K562 (cell line): ENCODE data around the gene MARCKS. TPM values are rescaled to one million over a fixed set of nuclear protein-coding genes. Genes with fewer than 3 reads are reported as not detected.

Experiments used
- ATAC-seq: fragments of 200-7000 bp; cut with Tn5 transposase; 3 replicates; pipeline ENCODE4 v1.9.1; 2020; ENCODE audit warnings: moderate library complexity
- BruUV-seq: library from RNA; stranded (reverse); fragments of 400-500 nt; replicated peaks from 2 replicates; lab custom pipeline; 2021; lab: Mats Ljungman, UMichigan
- CTCF ChIA-PET: fragments of 300-600 bp; formaldehyde crosslinking; extraction: SDS; loops from one replicate; lab custom pipeline; 2021; ENCODE audit warnings: low intra/inter-chr PET ratio; lab: Yijun Ruan, JAX
- POLR2A ChIA-PET: fragments of 300-600, 350-650 bp; sonication (Branson Sonifier 250); formaldehyde crosslinking; extraction: SDS; loops from one replicate; lab custom pipeline; 2021; ENCODE audit warnings: antibody characterized with exemption, inconsistent platforms; lab: Yijun Ruan, JAX
- DNase-seq, 4 experiments: peaks; one replicate each; pipeline versions ENCODE4 v3.0.0 to v3.0.0-alpha.2; 2011 to 2018; ENCODE audit warnings: low spot score in 3 of 4, mixed read lengths in 3 of 4; ENCODE audit errors: extremely low read depth in 1 of 4
- FAIRE-seq: peaks from 2 replicates; lab custom pipeline; 2011; peaks lifted over from hg19 to GRCh38; lab: Jason Lieb, UNC
- H2AFZ ChIP-seq: 2 replicates; pipeline ENCODE4 v1.6.0; 2011; ENCODE audit warnings: low read depth, low read length, control low read depth, inconsistent platforms
- H3K27ac ChIP-seq: fragments of 200-600 bp; 3 replicates; pipeline ENCODE4 v1.8.0; 2011; ENCODE audit warnings: low read depth, mild to moderate bottlenecking, control low read depth, inconsistent platforms, low read length, moderate library complexity, mixed read lengths; ENCODE audit errors: extremely low read depth
- H3K27me3 ChIP-seq, 2 experiments: fragments of 300-600 bp in 1 of 2; 2 replicates in 1 of 2; 3 replicates in 1 of 2; pipeline versions ENCODE4 v1.6.0 to v1.8.0; 2011; ENCODE audit warnings: inconsistent platforms in 2 of 2, low read length in 2 of 2, mild to moderate bottlenecking in 1 of 2, mixed read lengths in 1 of 2, moderate library complexity in 1 of 2; ENCODE audit not compliant: control insufficient read depth in 2 of 2, insufficient read depth in 2 of 2
- H3K36me3 ChIP-seq: fragments of 300-600 bp; 3 replicates; pipeline ENCODE4 v1.8.0; 2011; ENCODE audit warnings: mild to moderate bottlenecking, low read length, inconsistent platforms; ENCODE audit not compliant: control insufficient read depth, insufficient read depth
- H3K4me1 ChIP-seq, 2 experiments: fragments of 200-600 bp in 1 of 2; replicated peaks in 1 of 2; 2 replicates in 1 of 2; 3 replicates in 1 of 2; pipeline versions ENCODE4 v1.5.1 to v1.8.0; 2011; ENCODE audit warnings: inconsistent platforms in 2 of 2, low read length in 2 of 2, mild to moderate bottlenecking in 1 of 2, mixed read lengths in 1 of 2, moderate library complexity in 1 of 2; ENCODE audit not compliant: control insufficient read depth in 2 of 2, insufficient read depth in 2 of 2
- H3K4me2 ChIP-seq: 2 replicates; pipeline ENCODE4 v1.6.1; 2011; ENCODE audit warnings: low read length, control low read depth, inconsistent platforms, mixed read lengths; ENCODE audit not compliant: insufficient read depth
- H3K4me3 ChIP-seq: fragments of 200-600 bp; sonication (generic), shearing (Covaris generic); 2 replicates; pipeline ENCODE4 v1.5.1; 2016; ENCODE audit warnings: control low read depth, inconsistent platforms
- H3K79me2 ChIP-seq: fragments of 200-600 bp; 3 replicates; pipeline ENCODE4 v1.8.0; 2011; ENCODE audit warnings: low read length, inconsistent platforms; ENCODE audit not compliant: control insufficient read depth, insufficient read depth
- H3K9ac ChIP-seq, 2 experiments: 2 replicates each; pipeline versions ENCODE4 v1.6.0 to v1.6.1; 2011; ENCODE audit warnings: low read depth in 2 of 2, low read length in 2 of 2, control low read depth in 1 of 2, inconsistent platforms in 1 of 2, mild to moderate bottlenecking in 1 of 2, mixed read lengths in 1 of 2; ENCODE audit not compliant: insufficient read depth in 1 of 2
- H3K9me1 ChIP-seq: one replicate; pipeline ENCODE4 v1.6.0; 2011; ENCODE audit warnings: inconsistent platforms, mild to moderate bottlenecking, low read length, moderate library complexity; ENCODE audit not compliant: control insufficient read depth, insufficient read depth
- H3K9me3 ChIP-seq: replicated peaks from 2 replicates; pipeline ENCODE4 v1.5.1; 2011; ENCODE audit warnings: low read depth, low read length, inconsistent platforms; ENCODE audit not compliant: control insufficient read depth, insufficient read depth
- H4K20me1 ChIP-seq: replicated peaks from 2 replicates; pipeline ENCODE4 v1.6.1; 2011; ENCODE audit warnings: low read length, inconsistent platforms, mixed read lengths; ENCODE audit not compliant: control insufficient read depth, insufficient read depth
- CUX1 ChIP-seq: fragments of 200-800 bp; sonication (Bioruptor generic); IDR thresholded peaks from 2 replicates; pipeline ENCODE4 v1.6.1; 2016; ENCODE audit warnings: missing genetic modification characterization, missing compliant biosample characterization
- CXXC5 ChIP-seq: fragments of 250-450 bp; sonication (Bioruptor Pico); IDR thresholded peaks from 2 replicates; pipeline ENCODE4 v1.8.0; 2022; ENCODE audit warnings: inconsistent platforms, mild to moderate bottlenecking, moderate library complexity
- GATAD2A ChIP-seq: fragments of 450-650 bp; IDR thresholded peaks from 2 replicates; pipeline ENCODE4 v1.6.1; 2017
- GTF2E2 ChIP-seq: fragments of 200-800 bp; sonication (Bioruptor generic); IDR thresholded peaks from 2 replicates; pipeline ENCODE4 v1.6.1; 2016; ENCODE audit warnings: missing genetic modification characterization, missing compliant biosample characterization
- IRF1 ChIP-seq: sonication (generic); formaldehyde crosslinking; IDR thresholded peaks from 2 replicates; pipeline ENCODE4 v1.8.0; 2022; ENCODE audit warnings: missing genetic modification reagents, mild to moderate bottlenecking, borderline replicate concordance
- MTA2 ChIP-seq: fragments of 450-650 bp; IDR thresholded peaks from 2 replicates; pipeline ENCODE4 v1.6.1; 2016; ENCODE audit warnings: low read depth
- NR3C1 ChIP-seq: sonication (generic); formaldehyde crosslinking; IDR thresholded peaks from 2 replicates; pipeline ENCODE4 v1.8.1; 2022; ENCODE audit warnings: missing genetic modification reagents
- SPI1 ChIP-seq: IDR thresholded peaks from 2 replicates; pipeline ENCODE4 v1.6.1; 2011; ENCODE audit warnings: low read depth, low read length, control low read depth, borderline replicate concordance
- YBX1 ChIP-seq: fragments of 450-650 bp; IDR thresholded peaks from 2 replicates; pipeline ENCODE4 v1.7.1; 2016; ENCODE audit warnings: mild to moderate bottlenecking
- ZNF121 ChIP-seq: sonication (generic); formaldehyde crosslinking; conservative IDR thresholded peaks from 2 replicates; pipeline ENCODE4 v1.8.0; 2022; ENCODE audit warnings: missing genetic modification reagents
- WGBS: fragments of 100-300 bp; shearing (Covaris generic); methylation state at CpG from one replicate; pipeline ENCODE4 v1.1.6; 2016; ENCODE audit warnings: low coverage, mixed read lengths; ENCODE audit not compliant: insufficient coverage; ENCODE audit errors: missing lambda C conversion rate; 5-methylcytosine and 5-hydroxymethylcytosine counted together
- in situ Hi-C: fragments of 300-500 bp; cut with MboI; formaldehyde crosslinking; loops from 4 replicates; pipeline ENCODE4 v1.15.0; 2018; ENCODE audit warnings: inconsistent platforms, mixed read lengths
- intact Hi-C: fragments of 100-400 bp; cut with micrococcal nuclease; formaldehyde crosslinking; loops from 2 replicates; pipeline ENCODE4 v1.14.2; 2022
- polyA plus RNA-seq, 8 experiments: library from polyadenylated mRNA; depleted of rRNA in 4 of 8; stranded (reverse) in 5 of 8; unstranded in 3 of 8; fragments of >200 nt; fragmentation: Nextera tagmentation in 2 of 8; fragmentation: Illumina TruSeq in 1 of 8; extraction: Ambion mirVana in 2 of 8; extraction: Trizol in 1 of 8; gene quantifications; 2 replicates each; pipeline versions ENCODE4 v1.2.1 to v1.2.3, GENCODE V29; 2011 to 2014; ENCODE audit warnings: inconsistent platforms in 1 of 8, missing spikeins in 1 of 8
- total RNA-seq, 7 experiments: library from RNA; depleted of rRNA in 6 of 7; stranded (reverse); fragments of >200 nt in 6 of 7; fragmentation: Illumina TruSeq in 2 of 7; extraction: Trizol in 2 of 7; gene quantifications; 2 replicates each; pipeline versions ENCODE4 v1.2.1 to v1.2.3, GENCODE V29; 2011 to 2021; ENCODE audit warnings: low replicate concordance in 1 of 7
- TF ChIP-seq, protein P1 (sequence below): fragments of 250-450 bp; sonication (Bioruptor Pico); IDR thresholded peaks from 2 replicates; pipeline ENCODE4 v1.6.1; 2021; ENCODE audit warnings: mild to moderate bottlenecking
- TF ChIP-seq, protein P2 (sequence below): fragments of 250-450 bp; sonication (Bioruptor Pico); IDR thresholded peaks from 2 replicates; pipeline ENCODE4 v1.9.0; 2021; ENCODE audit warnings: mild to moderate bottlenecking

Gene MARCKS
- total and polyA plus RNA-seq, 9 of the 15 experiments (the other 6 are each of a cell fraction or from before 2014, with no cell fraction given), result 0.15 to 2.7 (median 1.0) TPM

GRCh38 chr6:113854531-113855499 is 2.3 kb upstream of the MARCKS start:
- no peaks in the 10 kb centered on the region for H3K79me2 ChIP-seq
- H3K36me3 ChIP-seq, result no peaks in the 10 kb centered on the region
- ATAC-seq (peak; percentile 72), FAIRE-seq (peak; percentile 29), DNase-seq (peak; percentile 38 to 61 (median 49))
- peak overlapping the region; percentile 97 for H2AFZ ChIP-seq
- peak overlapping the region; percentile 60 to 79; a peak in 3 of 4 replicates for H3K9ac ChIP-seq
- intact Hi-C loops, result loop anchor here (5.0 kb wide), 4 partner anchors 52 to 1673 kb away; no protein-coding TSS in a partner anchor
- H3K4me1 ChIP-seq, result peaks cover 6 to 25% of the 10 kb centered on the region in 2 experiments
- no peaks in the 10 kb centered on the region for H4K20me1 ChIP-seq
- peaks cover 0 to 15% of the 10 kb centered on the region in 2 experiments; a peak in 2 of 5 replicates for H3K27me3 ChIP-seq
- in situ Hi-C loops, result no loop called here
- H3K9me1 ChIP-seq, result no peaks in the 10 kb centered on the region
- H3K9me3 ChIP-seq, result no peaks in the 10 kb centered on the region
- peak overlapping the region; percentile 87 for H3K4me2 ChIP-seq
- WGBS, result 2% methylated on average over 31 of the region's 56 CpGs
- POLR2A ChIA-PET, result interaction anchor here (0.7 kb wide), 1 partner anchor 66 kb away, joined by 3 read pairs; no protein-coding TSS in a partner anchor
- H3K4me3 ChIP-seq, result peak overlapping the region; percentile 41
- CTCF ChIA-PET, result no interaction called here
- BruUV-seq, result no TSS peak
- H3K27ac ChIP-seq, result peak overlapping the region; percentile 38; the same call in 2 of the 3 replicates
- no peak for TF ChIP-seq GTF2E2 (tag)
- no peak for TF ChIP-seq ZNF121 (CRISPR knock-in tag)
- TF ChIP-seq CXXC5, result peak; percentile 36
- TF ChIP-seq MTA2, result no peak
- no peak for TF ChIP-seq CUX1
- TF ChIP-seq, protein P1, sequence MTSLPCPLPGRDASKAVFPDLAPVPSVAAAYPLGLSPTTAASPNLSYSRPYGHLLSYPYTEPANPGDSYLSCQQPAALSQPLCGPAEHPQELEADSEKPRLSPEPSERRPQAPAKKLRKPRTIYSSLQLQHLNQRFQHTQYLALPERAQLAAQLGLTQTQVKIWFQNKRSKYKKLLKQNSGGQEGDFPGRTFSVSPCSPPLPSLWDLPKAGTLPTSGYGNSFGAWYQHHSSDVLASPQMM, result no peak
- no peak for TF ChIP-seq SPI1
- no peak for TF ChIP-seq IRF1 (CRISPR knock-in tag)
- TF ChIP-seq, protein P2, sequence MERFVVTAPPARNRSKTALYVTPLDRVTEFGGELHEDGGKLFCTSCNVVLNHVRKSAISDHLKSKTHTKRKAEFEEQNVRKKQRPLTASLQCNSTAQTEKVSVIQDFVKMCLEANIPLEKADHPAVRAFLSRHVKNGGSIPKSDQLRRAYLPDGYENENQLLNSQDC (CRISPR knock-in tag), result no peak
- TF ChIP-seq NR3C1, result no peak
- no peak for TF ChIP-seq YBX1
- TF ChIP-seq GATAD2A, result no peak
